ENCODE results near the gene RCVRN. TPM values are rescaled to one million over a fixed set of nuclear protein-coding genes. Genes with fewer than 3 reads are reported as not detected.
"Not testable (repeated sequence)": the region's sequence is repeated elsewhere in the genome, so short reads cannot be mapped to it uniquely, and the experiment has no call there.

The RCVRN gene
- total and polyA plus RNA-seq, 2 of the 13 experiments (the other 11 are each of a cell fraction or from before 2014, with no cell fraction given): not detected

DNA sequence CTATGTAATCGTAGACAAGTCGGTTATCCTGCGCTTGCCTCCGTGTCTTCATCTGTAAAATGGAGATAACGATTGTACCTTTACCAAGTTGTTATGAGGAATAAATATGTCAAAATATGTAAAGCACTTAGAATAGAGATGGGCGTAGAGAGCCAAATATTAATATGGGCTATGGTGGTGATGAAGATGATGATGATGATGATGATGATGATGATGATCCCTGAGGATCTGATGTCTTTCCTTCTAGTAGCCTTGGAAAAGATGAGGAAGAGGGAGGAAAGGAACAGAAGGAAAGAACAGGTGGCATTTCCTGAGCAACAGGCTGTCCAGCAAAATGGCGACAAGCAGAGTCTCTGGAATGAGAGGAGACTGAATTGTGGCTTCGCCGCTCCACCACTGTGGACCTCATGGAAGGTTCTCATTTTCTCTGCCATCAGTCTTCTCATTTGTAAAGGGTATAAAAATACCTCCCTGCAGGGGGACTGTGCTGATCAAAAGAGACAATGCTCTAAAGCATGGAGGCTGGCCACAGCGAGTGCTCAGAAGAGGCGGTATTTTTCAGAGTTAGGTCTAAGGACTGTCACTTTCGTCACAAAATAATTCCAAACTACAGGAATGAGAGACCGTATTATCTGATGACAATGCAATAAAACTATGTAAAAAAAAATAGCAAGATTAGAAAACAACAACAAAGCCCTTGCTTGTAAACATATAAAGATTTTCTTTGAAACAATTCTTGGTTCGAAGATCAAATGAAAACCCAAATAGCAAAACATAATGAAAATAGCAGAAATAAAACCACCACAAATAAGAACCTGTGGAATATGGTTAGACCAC, 17.2 kb upstream of the RCVRN start:
- ATAC-seq: no peak
- no peak overlapping the region for H2AFZ ChIP-seq (ENCODE audit: low read length)
- BruUV-seq (replicated peaks): no TSS peak
- H3K27ac ChIP-seq (ENCODE audit: extremely low read length, insufficient read depth, low read length): no peak overlapping the region
- H3K4me1 ChIP-seq (ENCODE audit: insufficient read depth, low read length): no peaks in the 10 kb centered on the region
- H3K4me3 ChIP-seq (replicated peaks in 1 of 3; ENCODE audit: insufficient read depth in 1 of 3, low read depth in 2 of 3, low read length in 3 of 3): no peak overlapping the region
- 55% methylated on average over 14 of the region's 14 CpGs for WGBS (ENCODE audit: low lambda C conversion rate)
- no peak for TF ChIP-seq ZNF724P (CRISPR knock-in tag; IDR thresholded peaks at IDR 0.05; ENCODE audit: borderline replicate concordance)
- peak; percentile 56 to 75; a peak in 3 of 4 replicates for TF ChIP-seq MAFK (conservative IDR thresholded peaks at IDR 0.05 in 1 of 2, IDR thresholded peaks at IDR 0.05 in 1 of 2; ENCODE audit: low read length in 2 of 2)
- TF ChIP-seq ETV6 (CRISPR knock-in tag; conservative IDR thresholded peaks at IDR 0.05): no peak
- TF ChIP-seq STAG1 (CRISPR knock-in tag; IDR thresholded peaks at IDR 0.05): no peak
- TF ChIP-seq SOX5 (CRISPR knock-in tag; IDR thresholded peaks at IDR 0.05; ENCODE audit: borderline replicate concordance): no peak
- TF ChIP-seq GZF1 (CRISPR knock-in tag; IDR thresholded peaks at IDR 0.05): no peak
- peak; percentile 51; the same call in 1 of the 2 replicates for TF ChIP-seq CREB1 (IDR thresholded peaks at IDR 0.05)
- no peak for TF ChIP-seq CREB1 (CRISPR knock-in tag; IDR thresholded peaks at IDR 0.05)
- TF ChIP-seq MAFF (IDR thresholded peaks at IDR 0.05; ENCODE audit: low read depth, low read length): peak; percentile 55
- no peak for TF ChIP-seq ZBTB20 (CRISPR knock-in tag; IDR thresholded peaks at IDR 0.05; ENCODE audit: borderline replicate concordance, low read depth)
- no peak for TF ChIP-seq CBX1 (IDR thresholded peaks at IDR 0.05; ENCODE audit: low read depth)
- ChIA-PET POLR2A (no interaction called here), CTCF (ENCODE audit: low intra/inter-chr PET ratio, low total read pairs) (no interaction called here)
- peaks cover 3 to 16% of the 10 kb centered on the region in 2 experiments; a peak in 4 of 5 replicates for H3K27me3 ChIP-seq (ENCODE audit: control insufficient read depth in 1 of 2, insufficient read depth in 2 of 2, low read length in 2 of 2)
- H4K20me1 ChIP-seq (ENCODE audit: insufficient read depth, low read length): no peaks in the 10 kb centered on the region
- intact Hi-C loops (cut with micrococcal nuclease; ENCODE audit: unreplicated experiment): no loop called here
- in situ Hi-C loops (cut with HindIII; ENCODE audit: extremely low pct_ligation_motif_present, low pct_unique_long_range_greater_than_20kb): no loop called here
- H3K36me3 ChIP-seq (replicated peaks in 1 of 2; ENCODE audit: control insufficient read depth in 1 of 2, insufficient read depth in 2 of 2, low read length in 2 of 2): no peaks in the 10 kb centered on the region
- no peak overlapping the region for H3K9ac ChIP-seq (ENCODE audit: insufficient read depth, low read depth, low read length)
- no peak for FAIRE-seq
- no peaks in the 10 kb centered on the region for H3K9me3 ChIP-seq (ENCODE audit: low read length)
- no peak overlapping the region for H3K4me2 ChIP-seq (ENCODE audit: low read depth, low read length)
- no peaks in the 10 kb centered on the region for H3K79me2 ChIP-seq (ENCODE audit: insufficient read depth, low read length)
- no peak for DNase-seq (ENCODE audit: low spot score)

GRCh38 chr17:9921216-9921615, 16.1 kb upstream of the RCVRN start:
- FAIRE-seq; CTCF ChIA-PET (ENCODE audit: low intra/inter-chr PET ratio, low total read pairs); H4K20me1 ChIP-seq (ENCODE audit: insufficient read depth, low read length); H3K79me2 ChIP-seq (ENCODE audit: insufficient read depth, low read length); BruUV-seq (replicated peaks); H3K9me3 ChIP-seq (ENCODE audit: low read length); H3K4me2 ChIP-seq (ENCODE audit: low read depth, low read length); H3K9ac ChIP-seq (ENCODE audit: insufficient read depth, low read depth, low read length); H3K27ac ChIP-seq (ENCODE audit: extremely low read length, insufficient read depth, low read length); H2AFZ ChIP-seq (ENCODE audit: low read length); H3K4me1 ChIP-seq (ENCODE audit: insufficient read depth, low read length); H3K4me3 ChIP-seq (replicated peaks in 1 of 3; ENCODE audit: insufficient read depth in 1 of 3, low read depth in 2 of 3, low read length in 3 of 3); intact Hi-C loops (cut with micrococcal nuclease; ENCODE audit: unreplicated experiment); H3K36me3 ChIP-seq (replicated peaks in 1 of 2; ENCODE audit: control insufficient read depth in 1 of 2, insufficient read depth in 2 of 2, low read length in 2 of 2); POLR2A ChIA-PET; ATAC-seq; DNase-seq (ENCODE audit: low spot score); in situ Hi-C loops (cut with HindIII; ENCODE audit: extremely low pct_ligation_motif_present, low pct_unique_long_range_greater_than_20kb): not testable (repeated sequence)
- peaks cover 3 to 26% of the 10 kb centered on the region in 2 experiments; a peak in 3 of 5 replicates for H3K27me3 ChIP-seq (ENCODE audit: control insufficient read depth in 1 of 2, insufficient read depth in 2 of 2, low read length in 2 of 2)
- 43% methylated on average over 13 of the region's 13 CpGs for WGBS (ENCODE audit: low lambda C conversion rate)

All from HepG2 (cell line).